PC-9 (cell line): ENCODE data around the gene PBX3. TPM values are rescaled to one million over a fixed set of nuclear protein-coding genes. Genes with fewer than 3 reads are reported as not detected.
"Not testable (repeated sequence)": the region's sequence is repeated elsewhere in the genome, so short reads cannot be mapped to it uniquely, and the experiment has no call there.

Experiments used
- BruUV-seq: library from RNA; stranded (reverse); fragments of 400-500 nt; replicated peaks from 2 replicates; lab custom pipeline; 2021; lab: Mats Ljungman, UMichigan
- CTCF ChIA-PET: fragments of 300-600 bp; sonication (Branson Sonifier 250); formaldehyde crosslinking; loops from one replicate; lab custom pipeline; 2022; ENCODE audit warnings: antibody characterized with exemption; lab: Charles Lee
- POLR2A ChIA-PET: fragments of 300-600 bp; sonication (Branson Sonifier 250); formaldehyde crosslinking; loops from one replicate; lab custom pipeline; 2022; ENCODE audit warnings: antibody characterized with exemption; ENCODE audit not compliant: unreplicated experiment; lab: Charles Lee
- DNase-seq, 2 experiments: peaks; one replicate each; pipeline versions ENCODE4 v3.0.0 to v3.0.0-alpha.2; 2015 to 2022; ENCODE audit warnings: mixed read lengths in 1 of 2
- H2AFZ ChIP-seq: fragments of 200-600 bp; sonication (generic); 2 replicates; pipeline ENCODE4 v1.8.1; 2017; ENCODE audit warnings: antibody characterized with exemption
- H3F3A ChIP-seq: fragments of 200-600 bp; sonication (generic); 2 replicates; pipeline ENCODE4 v1.8.1; 2017; ENCODE audit warnings: antibody characterized with exemption, mild to moderate bottlenecking, low read depth; ENCODE audit not compliant: insufficient read depth
- H3K27ac ChIP-seq: fragments of 200-600 bp; sonication (generic); 2 replicates; pipeline ENCODE4 v1.6.1; 2016; ENCODE audit warnings: mixed run types
- H3K27me3 ChIP-seq: fragments of 200-600 bp; sonication (generic); 2 replicates; pipeline ENCODE4 v1.6.1; 2016; ENCODE audit warnings: low read depth, mixed run types; ENCODE audit not compliant: insufficient read depth
- H3K36me3 ChIP-seq: fragments of 200-600 bp; sonication (generic); 2 replicates; pipeline ENCODE4 v1.6.1; 2016; ENCODE audit warnings: low read depth, mixed run types
- H3K4me1 ChIP-seq: fragments of 200-600 bp; sonication (generic); replicated peaks from 2 replicates; pipeline ENCODE4 v1.6.1; 2016; ENCODE audit warnings: mixed run types; ENCODE audit not compliant: insufficient read depth
- H3K4me2 ChIP-seq: fragments of 200-600 bp; sonication (generic); 2 replicates; pipeline ENCODE4 v1.6.1; 2017; ENCODE audit warnings: mixed run types
- H3K4me3 ChIP-seq: fragments of 200-600 bp; sonication (generic); 2 replicates; pipeline ENCODE4 v1.6.1; 2016; ENCODE audit warnings: mixed run types
- H3K79me2 ChIP-seq: fragments of 200-600 bp; sonication (generic); 2 replicates; pipeline ENCODE4 v1.6.1; 2017; ENCODE audit warnings: low read depth, mixed run types
- H3K9me2 ChIP-seq: fragments of 200-600 bp; sonication (generic); 2 replicates; pipeline ENCODE4 v1.8.1; 2017; ENCODE audit warnings: mild to moderate bottlenecking; ENCODE audit not compliant: insufficient read depth
- H3K9me3 ChIP-seq: fragments of 200-600 bp; sonication (generic); 2 replicates; pipeline ENCODE4 v1.8.1; 2016; ENCODE audit warnings: low read depth; ENCODE audit not compliant: insufficient read depth
- H4K20me1 ChIP-seq: fragments of 200-600 bp; sonication (generic); 2 replicates; pipeline ENCODE4 v1.8.1; 2017; ENCODE audit not compliant: insufficient read depth
- EZH2 ChIP-seq: fragments of 200-600 bp; sonication (generic); IDR thresholded peaks from 2 replicates; pipeline ENCODE4 v1.8.0; 2017; ENCODE audit warnings: antibody characterized with exemption, low read depth
- intact Hi-C: fragments of 100-400 bp; cut with micrococcal nuclease; formaldehyde crosslinking; loops from one replicate; pipeline ENCODE4 v1.10.0; 2022; ENCODE audit not compliant: unreplicated experiment
- total RNA-seq: library from RNA; stranded (reverse); gene quantifications from 2 replicates; pipeline ENCODE4 v1.2.3, GENCODE V29; 2021
- TF ChIP-seq, protein P1 (sequence below): fragments of 200-600 bp; sonication (generic); conservative IDR thresholded peaks from 2 replicates; pipeline ENCODE4 v1.6.1; 2017; ENCODE audit warnings: mixed run types, antibody characterized with exemption, mild to moderate bottlenecking, moderate library complexity

PBX3 gene
- total RNA-seq, 1 experiment from 2014 or later: 18.3 TPM

DNA sequence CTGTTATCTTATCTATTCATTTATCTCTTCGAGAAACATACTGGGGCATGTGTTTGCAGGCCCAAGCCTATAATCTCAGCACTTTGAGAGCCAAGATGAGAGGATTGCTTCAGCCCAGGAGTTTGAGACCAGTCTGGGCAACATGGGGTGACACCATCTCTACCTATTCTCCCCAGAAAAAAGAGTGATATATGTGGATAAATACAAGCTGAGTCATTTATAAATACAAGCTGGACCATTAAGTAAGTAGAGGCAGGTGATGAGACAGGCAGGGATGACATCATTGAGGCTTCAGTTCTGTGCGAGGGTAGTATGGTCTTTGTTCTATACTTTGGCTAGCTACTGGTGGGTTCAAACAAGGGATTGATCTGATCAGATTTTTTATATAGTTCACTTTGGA lies 25.6 kb downstream of the PBX3 start:
- Histone ChIP-seq H3K27me3 (no peaks in the 10 kb centered on the region), H3K9me3 (no peaks in the 10 kb centered on the region), H3K4me1 (no peaks in the 10 kb centered on the region), H4K20me1 (no peaks in the 10 kb centered on the region), H3K9me2 (no peaks in the 10 kb centered on the region), H3F3A (no peaks in the 10 kb centered on the region), H2AFZ (no peak overlapping the region), H3K4me3 (no peak overlapping the region), H3K27ac (no peak overlapping the region), H3K79me2 (no peaks in the 10 kb centered on the region), H3K36me3 (no peaks in the 10 kb centered on the region), H3K4me2 (no peak overlapping the region)
- BruUV-seq: no TSS peak
- no peak for TF ChIP-seq EZH2
- TF ChIP-seq, protein P1, sequence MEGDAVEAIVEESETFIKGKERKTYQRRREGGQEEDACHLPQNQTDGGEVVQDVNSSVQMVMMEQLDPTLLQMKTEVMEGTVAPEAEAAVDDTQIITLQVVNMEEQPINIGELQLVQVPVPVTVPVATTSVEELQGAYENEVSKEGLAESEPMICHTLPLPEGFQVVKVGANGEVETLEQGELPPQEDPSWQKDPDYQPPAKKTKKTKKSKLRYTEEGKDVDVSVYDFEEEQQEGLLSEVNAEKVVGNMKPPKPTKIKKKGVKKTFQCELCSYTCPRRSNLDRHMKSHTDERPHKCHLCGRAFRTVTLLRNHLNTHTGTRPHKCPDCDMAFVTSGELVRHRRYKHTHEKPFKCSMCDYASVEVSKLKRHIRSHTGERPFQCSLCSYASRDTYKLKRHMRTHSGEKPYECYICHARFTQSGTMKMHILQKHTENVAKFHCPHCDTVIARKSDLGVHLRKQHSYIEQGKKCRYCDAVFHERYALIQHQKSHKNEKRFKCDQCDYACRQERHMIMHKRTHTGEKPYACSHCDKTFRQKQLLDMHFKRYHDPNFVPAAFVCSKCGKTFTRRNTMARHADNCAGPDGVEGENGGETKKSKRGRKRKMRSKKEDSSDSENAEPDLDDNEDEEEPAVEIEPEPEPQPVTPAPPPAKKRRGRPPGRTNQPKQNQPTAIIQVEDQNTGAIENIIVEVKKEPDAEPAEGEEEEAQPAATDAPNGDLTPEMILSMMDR: no peak
- intact Hi-C loops: no loop called here
- ChIA-PET CTCF (no interaction called here), POLR2A (interaction anchor here (0.6 kb wide), 1 partner anchor 20 kb away, joined by 5 read pairs; no protein-coding TSS in a partner anchor)
- DNase-seq: no peak

DNA sequence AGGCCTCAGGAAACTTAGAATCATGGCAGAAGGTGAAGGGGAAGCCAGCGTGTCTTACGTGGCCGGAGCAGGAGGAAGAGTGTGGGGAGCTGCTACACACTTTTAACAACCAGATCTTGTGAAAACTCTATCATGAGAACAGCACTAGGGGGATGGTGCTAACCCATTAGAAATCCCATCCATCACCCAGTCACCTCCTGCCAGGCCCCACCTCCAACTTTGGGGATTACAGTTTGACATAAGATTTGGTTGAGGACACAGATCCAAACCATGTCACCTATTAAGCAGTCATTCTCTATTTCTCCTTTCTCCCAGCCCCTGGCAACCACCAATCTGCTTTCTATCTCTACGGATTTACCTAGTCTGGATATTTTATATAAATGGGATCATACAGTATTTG lies 26.9 kb downstream of the PBX3 start:
- H3K9me2 ChIP-seq: no peaks in the 10 kb centered on the region
- H2AFZ ChIP-seq: no peak overlapping the region
- H3K79me2 ChIP-seq: no peaks in the 10 kb centered on the region
- H3F3A ChIP-seq: no peaks in the 10 kb centered on the region
- no peak overlapping the region for H3K27ac ChIP-seq
- TF ChIP-seq, protein P1: no peak
- no peak for TF ChIP-seq EZH2
- H3K4me2 ChIP-seq: no peak overlapping the region
- CTCF ChIA-PET: no interaction called here
- intact Hi-C loops: no loop called here
- no peaks in the 10 kb centered on the region for H4K20me1 ChIP-seq
- no peaks in the 10 kb centered on the region for H3K4me1 ChIP-seq
- DNase-seq: no peak
- H3K27me3 ChIP-seq: no peaks in the 10 kb centered on the region
- no peaks in the 10 kb centered on the region for H3K36me3 ChIP-seq
- POLR2A ChIA-PET: no interaction called here
- H3K9me3 ChIP-seq: no peaks in the 10 kb centered on the region
- no TSS peak for BruUV-seq
- H3K4me3 ChIP-seq: no peak overlapping the region

DNA sequence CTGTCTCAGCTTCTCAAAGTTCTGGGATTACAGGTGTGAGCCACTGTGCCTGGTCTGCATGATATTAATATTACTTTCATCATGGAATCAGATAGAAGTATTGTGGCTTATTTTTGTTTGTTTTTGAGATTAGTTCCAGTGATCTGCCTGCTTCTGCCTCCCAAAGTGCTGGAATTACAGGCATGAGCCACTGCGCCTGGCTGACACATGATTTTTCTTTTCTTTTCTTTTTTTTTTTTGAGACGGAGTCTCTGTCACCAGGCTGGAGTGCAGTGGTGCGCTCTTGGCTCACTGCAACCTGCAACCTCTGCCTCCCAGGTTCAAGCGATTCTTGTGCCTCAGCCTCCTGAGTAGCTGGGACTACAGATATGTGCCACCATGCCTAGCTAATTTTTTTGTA lies 29.6 kb downstream of the PBX3 start:
- H3K4me3 ChIP-seq, H3K4me2 ChIP-seq, BruUV-seq, H4K20me1 ChIP-seq, H3K4me1 ChIP-seq, H2AFZ ChIP-seq, H3K79me2 ChIP-seq, CTCF ChIA-PET, intact Hi-C loops, DNase-seq, H3K9me3 ChIP-seq, H3K9me2 ChIP-seq, H3K27ac ChIP-seq, H3K27me3 ChIP-seq, POLR2A ChIA-PET, H3F3A ChIP-seq, H3K36me3 ChIP-seq: not testable (repeated sequence)

DNA sequence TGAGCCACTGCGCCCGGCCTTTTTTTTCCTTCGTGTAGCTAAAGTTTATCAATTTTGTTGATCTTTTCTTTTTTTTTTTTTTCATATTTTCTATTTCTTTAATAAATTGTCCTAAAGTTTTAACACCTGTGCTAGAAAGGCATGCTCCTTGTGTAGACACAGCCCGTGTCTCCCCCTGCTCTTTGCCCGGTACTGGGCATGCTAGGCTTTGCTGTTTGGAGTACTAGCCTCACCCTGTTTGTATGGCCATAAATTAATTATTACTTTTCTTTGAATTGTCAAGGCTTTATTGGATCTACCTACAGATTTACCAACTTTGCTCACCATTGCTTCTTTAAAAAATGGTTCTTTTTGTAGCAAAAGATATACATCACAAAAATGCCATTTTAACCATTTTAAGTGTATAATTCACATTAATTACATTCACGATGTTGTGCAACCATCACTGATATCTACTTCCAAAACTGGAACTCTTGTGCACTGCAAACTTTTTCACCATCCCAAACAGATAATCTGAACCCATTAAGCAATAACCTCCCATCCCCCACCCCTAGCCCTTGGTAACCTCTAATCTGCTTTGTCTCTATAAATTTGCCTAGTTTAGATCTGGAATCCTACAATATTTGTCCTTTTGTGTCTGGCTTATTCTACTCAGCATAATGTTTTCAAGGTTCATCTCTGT lies 31.5 kb downstream of the PBX3 start:
- CTCF ChIA-PET, H3K79me2 ChIP-seq, DNase-seq, intact Hi-C loops, H3K4me1 ChIP-seq, H4K20me1 ChIP-seq, H2AFZ ChIP-seq, H3K27ac ChIP-seq, H3K36me3 ChIP-seq, H3K9me2 ChIP-seq, BruUV-seq, H3F3A ChIP-seq, H3K4me2 ChIP-seq, H3K27me3 ChIP-seq, H3K4me3 ChIP-seq, H3K9me3 ChIP-seq: not testable (repeated sequence)
- POLR2A ChIA-PET: interaction anchor here (0.6 kb wide), 1 partner anchor 221 kb away, joined by 4 read pairs; no protein-coding TSS in a partner anchor

DNA sequence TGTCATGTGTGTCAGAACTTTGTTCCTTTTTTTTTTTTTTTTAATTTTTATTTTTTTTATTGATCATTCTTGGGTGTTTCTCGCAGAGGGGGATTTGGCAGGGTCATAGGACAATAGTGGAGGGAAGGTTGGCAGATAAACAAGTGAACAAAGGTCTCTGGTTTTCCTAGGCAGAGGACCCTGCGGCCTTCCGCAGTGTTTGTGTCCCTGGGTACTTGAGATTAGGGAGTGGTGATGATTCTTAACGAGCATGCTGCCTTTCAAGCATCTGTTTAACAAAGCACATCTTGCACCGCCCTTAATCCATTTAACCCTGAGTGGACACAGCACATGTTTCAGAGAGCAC lies 32.0 kb downstream of the PBX3 start:
- H4K20me1 ChIP-seq, H3K4me1 ChIP-seq, H3K4me3 ChIP-seq, intact Hi-C loops, H3K27me3 ChIP-seq, DNase-seq, H3K79me2 ChIP-seq, H3F3A ChIP-seq, BruUV-seq, CTCF ChIA-PET, H3K9me2 ChIP-seq, H2AFZ ChIP-seq, H3K27ac ChIP-seq, H3K36me3 ChIP-seq, H3K4me2 ChIP-seq, H3K9me3 ChIP-seq, POLR2A ChIA-PET: not testable (repeated sequence)
